LNCaP clone FGC (cell line): ENCODE data around the gene PTPRG.
"Not testable (repeated sequence)": the region's sequence is repeated elsewhere in the genome, so short reads cannot be mapped to it uniquely, and the experiment has no call there.

ENCODE experiments used
- DNase-seq: peaks from one replicate; pipeline ENCODE4 v3.0.0-alpha.2; 2011; ENCODE audit warnings: low read depth
- H3K4me3 ChIP-seq: 2 replicates; pipeline ENCODE4 v1.5.1; 2011; ENCODE audit warnings: mild to moderate bottlenecking, low read depth, low read length, control low read depth
- CTCF ChIP-seq: IDR thresholded peaks from 2 replicates; pipeline ENCODE4 v1.5.1; 2012; ENCODE audit warnings: mild to moderate bottlenecking; ENCODE audit not compliant: control insufficient read depth, insufficient read depth; ENCODE audit errors: extremely low read depth

The PTPRG gene

GRCh38 chr3:61809879-61810278, 248.5 kb downstream of the PTPRG start:
- TF ChIP-seq CTCF: no peak
- no peak overlapping the region for H3K4me3 ChIP-seq
- no peak for DNase-seq

- no peak for TF ChIP-seq CTCF
- no peak overlapping the region for H3K4me3 ChIP-seq
- DNase-seq: no peak
Observed at GRCh38 chr3:61810953-61811497, 249.7 kb downstream of the PTPRG start.

GRCh38 chr3:61811652-61812051, 250.3 kb downstream of the PTPRG start:
- no peak for TF ChIP-seq CTCF
- H3K4me3 ChIP-seq: no peak overlapping the region
- no peak for DNase-seq

GRCh38 chr3:61812085-61812484, 250.7 kb downstream of the PTPRG start:
- no peak for TF ChIP-seq CTCF
- H3K4me3 ChIP-seq: no peak overlapping the region
- DNase-seq: no peak

- H3K4me3 ChIP-seq: no peak overlapping the region
- no peak for DNase-seq
- TF ChIP-seq CTCF: no peak
Observed at GRCh38 chr3:61812517-61812916, 251.1 kb downstream of the PTPRG start.

GRCh38 chr3:61813636-61814035, 252.3 kb downstream of the PTPRG start:
- DNase-seq: no peak
- no peak for TF ChIP-seq CTCF
- no peak overlapping the region for H3K4me3 ChIP-seq

GRCh38 chr3:61814674-61815073, 253.3 kb downstream of the PTPRG start:
- TF ChIP-seq CTCF: no peak
- H3K4me3 ChIP-seq: no peak overlapping the region
- DNase-seq: no peak

- not testable (repeated sequence) for H3K4me3 ChIP-seq
Observed at GRCh38 chr3:61816304-61816703, 254.9 kb downstream of the PTPRG start.

More at GRCh38 chr3:61816304-61816703, 254.9 kb downstream of the PTPRG start:
- not testable (repeated sequence) for DNase-seq
